ENCODE results near the gene SHC2.

GRCh38 chr19:373391-374182, 87.2 kb downstream of the SHC2 start:
- TF ChIP-seq POLR2A (IDR thresholded peaks at IDR 0.05), result no peak
- no peak for TF ChIP-seq CTCF (IDR thresholded peaks at IDR 0.05)

Measured in body of pancreas (tissue), 4 donors.